Measurements from ENCODE around the gene LRRC27.

The LRRC27 gene

GRCh38 chr10:132392184-132392800 is 60.3 kb downstream of the LRRC27 start:
- peak in 1 of 5 donors; percentile 2 for DNase-seq

- DNase-seq: no peak
These were observed 61.1 kb downstream of the LRRC27 start for GRCh38 chr10:132392811-132393694.

GRCh38 chr10:132393695-132394181 is 61.7 kb downstream of the LRRC27 start:
- no peak for DNase-seq

- no peak for DNase-seq
These were observed 62.3 kb downstream of the LRRC27 start for GRCh38 chr10:132394201-132394811.

- DNase-seq: no peak
These were observed 63.1 kb downstream of the LRRC27 start for GRCh38 chr10:132394936-132395703.

- no peak for DNase-seq
These were observed 63.9 kb downstream of the LRRC27 start for GRCh38 chr10:132395704-132396493.

GRCh38 chr10:132396494-132397035 is 64.6 kb downstream of the LRRC27 start:
- peak; percentile 52 to 71 (median 60) for DNase-seq

- peak; percentile 32 to 70 (median 48) for DNase-seq
These were observed 65.1 kb downstream of the LRRC27 start, which contains the start of gene PWWP2B for GRCh38 chr10:132397036-132397541. Gene PWWP2B, plus strand, starts transcription at chr10:132397200. Its CDS starts 27 bp downstream, at chr10:132397227.

GRCh38 chr10:132397671-132398565 is 65.9 kb downstream of the LRRC27 start:
- DNase-seq: peak in 2 of 5 donors; percentile 18 to 26

- no peak for DNase-seq
These were observed 66.6 kb downstream of the LRRC27 start for GRCh38 chr10:132398566-132398991.

GRCh38 chr10:132399117-132400035 is 67.4 kb downstream of the LRRC27 start:
- DNase-seq: no peak

GRCh38 chr10:132400041-132400546 is 68.1 kb downstream of the LRRC27 start:
- no peak for DNase-seq

- no peak for DNase-seq
These were observed 68.7 kb downstream of the LRRC27 start for GRCh38 chr10:132400547-132401151.

- no peak for DNase-seq
These were observed 69.6 kb downstream of the LRRC27 start for GRCh38 chr10:132401401-132402118.

- no peak for DNase-seq
These were observed 70.8 kb downstream of the LRRC27 start for GRCh38 chr10:132402781-132403241.

GRCh38 chr10:132403511-132404168 is 71.6 kb downstream of the LRRC27 start:
- DNase-seq: no peak

Data from T-helper 1 cell (primary cell).